HCT116 (cell line): ENCODE data around the gene RGS17. TPM values are rescaled to one million over a fixed set of nuclear protein-coding genes. Genes with fewer than 3 reads are reported as not detected.

Experiments
- ATAC-seq: fragments of 200-7000 bp; cut with Tn5 transposase; 2 replicates; pipeline ENCODE4 v1.9.1; 2020; ENCODE audit warnings: mild to moderate bottlenecking, moderate library complexity
- BruUV-seq: library from RNA; stranded (reverse); fragments of 400-500 nt; replicated peaks from 2 replicates; lab custom pipeline; 2021; lab: Mats Ljungman, UMichigan
- CTCF ChIA-PET: fragments of 300-600 bp; sonication (Branson Sonifier 250); formaldehyde crosslinking; loops from one replicate; lab custom pipeline; 2021; ENCODE audit warnings: antibody characterized with exemption; lab: Charles Lee
- POLR2A ChIA-PET: fragments of 300-600, 350-600 bp; sonication (Branson Sonifier 250); formaldehyde crosslinking; loops from one replicate; lab custom pipeline; 2021; ENCODE audit warnings: antibody characterized with exemption; lab: Charles Lee
- RAD21 ChIA-PET, 2 experiments: fragments of 300-600 bp; sonication (Branson Sonifier 250); formaldehyde crosslinking; loops; one replicate each; lab custom pipeline; 2023; ENCODE audit warnings: low total read pairs in 2 of 2; ENCODE audit not compliant: uncharacterized antibody in 2 of 2, unreplicated experiment in 2 of 2, low non-redundant PET in 1 of 2; lab: Charles Lee
- DNase-seq: peaks from one replicate; pipeline ENCODE4 v3.0.0-alpha.2; 2010; ENCODE audit warnings: low read depth, low spot score
- H2AFZ ChIP-seq: fragments of 200-600 bp; shearing (Covaris generic), sonication (generic); 2 replicates; pipeline ENCODE4 v1.6.1; 2017; ENCODE audit warnings: low read depth, mixed run types, mixed read lengths, antibody characterized with exemption, low read length; ENCODE audit not compliant: poor library complexity, severe bottlenecking
- H3K27ac ChIP-seq: 2 replicates; pipeline ENCODE4 v1.5.1; 2012; ENCODE audit warnings: low read depth, low read length
- H3K27me3 ChIP-seq: fragments of 200-600 bp; sonication (generic); 2 replicates; pipeline ENCODE4 v1.6.1; 2016; ENCODE audit warnings: mixed run types, low read length, mixed read lengths; ENCODE audit not compliant: insufficient read depth
- H3K36me3 ChIP-seq, 2 experiments: fragments of 200-500 bp in 1 of 2; fragments of 200-600 bp in 1 of 2; sonication (Bioruptor generic) in 1 of 2; sonication (generic) in 1 of 2; 2 replicates each; pipeline versions ENCODE4 v1.5.1 to v1.6.1; 2014 to 2016; ENCODE audit warnings: low read length in 2 of 2, inconsistent platforms in 1 of 2, mixed read lengths in 1 of 2, mixed run types in 1 of 2; ENCODE audit not compliant: insufficient read depth in 2 of 2, control insufficient read depth in 1 of 2
- H3K4me1 ChIP-seq, 2 experiments: fragments of 200-600 bp in 1 of 2; sonication (generic) in 1 of 2; 2 replicates each; pipeline versions ENCODE4 v1.5.1 to v1.6.1; 2012 to 2017; ENCODE audit warnings: low read length in 2 of 2, inconsistent platforms in 1 of 2, mild to moderate bottlenecking in 1 of 2, mixed read lengths in 1 of 2, mixed run types in 1 of 2, moderate library complexity in 1 of 2; ENCODE audit not compliant: insufficient read depth in 2 of 2, control insufficient read depth in 1 of 2
- H3K4me2 ChIP-seq: fragments of 200-600 bp; sonication (generic); 2 replicates; pipeline ENCODE4 v1.6.1; 2017; ENCODE audit warnings: mixed run types, low read length, mixed read lengths
- H3K4me3 ChIP-seq, 2 experiments: fragments of 200-600 bp in 1 of 2; sonication (generic) in 1 of 2; replicated peaks in 1 of 2; 2 replicates each; pipeline ENCODE4 v1.5.1; 2011 to 2016; ENCODE audit warnings: low read length in 2 of 2, control low read depth in 1 of 2, low read depth in 1 of 2, mild to moderate bottlenecking in 1 of 2, mixed read lengths in 1 of 2, mixed run types in 1 of 2
- H3K79me2 ChIP-seq: fragments of 200-600 bp; sonication (generic); 2 replicates; pipeline ENCODE4 v1.6.1; 2017; ENCODE audit warnings: mild to moderate bottlenecking, mixed run types, low read length, moderate library complexity, mixed read lengths; ENCODE audit not compliant: insufficient read depth
- H3K9ac ChIP-seq: fragments of 200-600 bp; sonication (generic); 2 replicates; pipeline ENCODE4 v1.6.1; 2016; ENCODE audit warnings: low read length, mixed read lengths
- H3K9me2 ChIP-seq: fragments of 200-600 bp; sonication (generic), shearing (Covaris generic); 2 replicates; pipeline ENCODE4 v1.6.1; 2017; ENCODE audit warnings: mixed run types, mild to moderate bottlenecking, moderate library complexity; ENCODE audit not compliant: insufficient read depth
- H3K9me3 ChIP-seq, 2 experiments: fragments of 200-500 bp in 1 of 2; fragments of 200-600 bp in 1 of 2; sonication (Bioruptor generic) in 1 of 2; sonication (generic) in 1 of 2; 2 replicates each; pipeline ENCODE4 v1.6.1; 2014 to 2017; ENCODE audit warnings: low read length in 2 of 2, mixed read lengths in 2 of 2, inconsistent platforms in 1 of 2, low read depth in 1 of 2, mild to moderate bottlenecking in 1 of 2, mixed run types in 1 of 2, moderate library complexity in 1 of 2; ENCODE audit not compliant: control insufficient read depth in 1 of 2, insufficient read depth in 1 of 2
- H4K20me1 ChIP-seq: fragments of 200-600 bp; sonication (generic), shearing (Covaris generic); 2 replicates; pipeline ENCODE4 v1.6.1; 2017; ENCODE audit warnings: mixed run types, mild to moderate bottlenecking, moderate library complexity; ENCODE audit not compliant: insufficient read depth
- CBX3 ChIP-seq: IDR thresholded peaks from 2 replicates; pipeline ENCODE4 v1.6.1; 2012; ENCODE audit warnings: low read depth
- EGR1 ChIP-seq: IDR thresholded peaks from 2 replicates; pipeline ENCODE4 v1.6.1; 2012; ENCODE audit warnings: low read depth
- ELF1 ChIP-seq: IDR thresholded peaks from 2 replicates; pipeline ENCODE4 v1.6.1; 2012; ENCODE audit warnings: low read depth, borderline replicate concordance
- EZH2 ChIP-seq: fragments of 200-600 bp; sonication (generic); IDR thresholded peaks from 2 replicates; pipeline ENCODE4 v1.6.1; 2017; ENCODE audit warnings: antibody characterized with exemption, mixed run types
- EZH2phosphoT487 ChIP-seq: fragments of 200-600 bp; IDR thresholded peaks from 2 replicates; pipeline ENCODE4 v1.6.1; 2018; ENCODE audit warnings: antibody characterized with exemption, borderline replicate concordance
- FOSL1 ChIP-seq: IDR thresholded peaks from 2 replicates; pipeline ENCODE4 v1.6.1; 2012; ENCODE audit warnings: low read depth
- POLR2A ChIP-seq: IDR thresholded peaks from 2 replicates; pipeline ENCODE4 v1.7.0; 2011; ENCODE audit warnings: borderline replicate concordance; ENCODE audit not compliant: insufficient read depth, insufficient read length; ENCODE audit errors: extremely low read depth
- POLR2AphosphoS5 ChIP-seq: IDR thresholded peaks from 2 replicates; pipeline ENCODE4 v1.6.1; 2011; ENCODE audit warnings: mild to moderate bottlenecking, low read depth, low read length, moderate library complexity
- RAD21 ChIP-seq: IDR thresholded peaks from 2 replicates; pipeline ENCODE4 v1.6.1; 2012; ENCODE audit warnings: low read depth, mild to moderate bottlenecking
- SIN3A ChIP-seq: IDR thresholded peaks from 2 replicates; pipeline ENCODE4 v1.6.1; 2012; ENCODE audit warnings: low read depth
- SP1 ChIP-seq: IDR thresholded peaks from 2 replicates; pipeline ENCODE4 v1.6.1; 2012; ENCODE audit warnings: low read depth
- SRF ChIP-seq: IDR thresholded peaks from 2 replicates; pipeline ENCODE4 v1.6.1; 2012; ENCODE audit warnings: low read depth
- TCF7L2 ChIP-seq: IDR thresholded peaks from 2 replicates; pipeline ENCODE4 v1.7.0; 2011; ENCODE audit warnings: borderline replicate concordance, inconsistent platforms; ENCODE audit not compliant: insufficient read depth, insufficient read length; ENCODE audit errors: extremely low read depth
- YY1 ChIP-seq: IDR thresholded peaks from 2 replicates; pipeline ENCODE4 v1.6.1; 2011; ENCODE audit warnings: low read length, low read depth, moderate library complexity, mild to moderate bottlenecking; ENCODE audit not compliant: insufficient replicate concordance; ENCODE audit errors: extremely low read depth
- ZFX ChIP-seq: fragments of 450-650 bp; IDR thresholded peaks from 2 replicates; pipeline ENCODE4 v1.6.1; 2017
- ZNF274 ChIP-seq: fragments of 200-500 bp; sonication (Bioruptor generic); IDR thresholded peaks from 2 replicates; pipeline ENCODE4 v1.6.1; 2014; ENCODE audit warnings: mild to moderate bottlenecking, low read depth, low read length, inconsistent platforms
- intact Hi-C: fragments of 100-400 bp; cut with micrococcal nuclease; formaldehyde crosslinking; loops from 2 replicates; pipeline ENCODE4 v1.10.0; 2022
- total RNA-seq: library from RNA; stranded (reverse); gene quantifications from one replicate; pipeline ENCODE4 v1.2.1, GENCODE V29; 2021; ENCODE audit not compliant: unreplicated experiment
- TF ChIP-seq, protein P1 (sequence below): IDR thresholded peaks from 2 replicates; pipeline ENCODE4 v1.6.1; 2012
- TF ChIP-seq, protein P2 (sequence below), 3 experiments: fragments of 200-600 bp in 1 of 3; sonication (generic) in 1 of 3; IDR thresholded peaks in 2 of 3; conservative IDR thresholded peaks in 1 of 3; 2 replicates each; pipeline ENCODE4 v1.5.1; 2012 to 2017; ENCODE audit warnings: low read depth in 2 of 3, low read length in 2 of 3, antibody characterized with exemption in 1 of 3, borderline replicate concordance in 1 of 3, control low read depth in 1 of 3, mild to moderate bottlenecking in 1 of 3, mixed read lengths in 1 of 3, mixed run types in 1 of 3, moderate library complexity in 1 of 3; ENCODE audit not compliant: insufficient read depth in 1 of 3
- TF ChIP-seq, protein P3 (sequence below): IDR thresholded peaks from 2 replicates; pipeline ENCODE4 v1.6.1; 2012
- TF ChIP-seq, protein P4 (sequence below): IDR thresholded peaks from 2 replicates; pipeline ENCODE4 v1.6.1; 2011; ENCODE audit warnings: mild to moderate bottlenecking, low read length, moderate library complexity; ENCODE audit not compliant: insufficient replicate concordance; ENCODE audit errors: extremely low read depth

Gene RGS17
- total RNA-seq, 1 experiment from 2014 or later = 3.9 TPM

DNA sequence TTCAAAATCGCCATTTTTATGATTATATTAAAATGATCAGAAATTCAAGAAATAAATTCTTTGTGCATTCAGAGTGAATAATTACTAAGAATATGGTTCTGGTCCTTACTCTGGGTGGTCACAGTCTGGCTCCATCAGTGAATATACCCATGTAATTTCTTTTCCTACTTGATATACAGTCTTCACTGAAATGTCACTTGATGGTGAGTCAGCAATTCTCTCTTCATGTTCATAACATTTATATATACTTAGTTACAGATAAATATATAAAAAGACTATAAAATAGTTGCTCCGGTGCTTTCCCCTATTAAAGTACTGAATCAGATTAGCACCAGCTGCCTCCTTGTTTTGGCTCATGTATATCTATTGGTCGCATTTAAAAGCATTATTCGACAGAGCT lies 72.2 kb downstream of the RGS17 start (continued):
- no peak for TF ChIP-seq EZH2phosphoT487

DNA sequence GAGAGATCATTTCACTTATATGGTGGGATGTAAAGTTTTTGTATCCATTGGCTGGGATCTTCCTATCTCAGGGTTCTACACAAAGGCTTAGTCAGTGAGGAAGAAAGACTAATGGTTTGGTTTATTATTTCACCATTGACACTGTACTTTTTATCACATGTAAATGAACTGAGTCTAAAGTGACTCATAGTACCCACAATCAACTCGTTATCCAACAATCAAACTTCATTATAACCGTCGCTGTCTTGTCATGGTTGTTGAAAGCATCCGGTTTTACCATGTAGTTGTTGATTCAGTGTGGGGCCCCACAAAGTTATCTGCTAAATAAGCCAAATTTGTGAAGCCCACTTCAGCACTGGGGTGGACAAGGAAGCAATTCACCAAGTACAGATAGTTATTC lies 72.8 kb downstream of the RGS17 start:
- no peak overlapping the region for H3K4me2 ChIP-seq
- H3K36me3 ChIP-seq = no peaks in the 10 kb centered on the region
- ATAC-seq = no peak
- no peak for DNase-seq
- H3K9me3 ChIP-seq = no peaks in the 10 kb centered on the region
- POLR2A ChIA-PET = no interaction called here
- RAD21 ChIA-PET = no interaction called here
- H3K9me2 ChIP-seq = no peaks in the 10 kb centered on the region
- no peaks in the 10 kb centered on the region for H3K4me1 ChIP-seq
- H4K20me1 ChIP-seq = no peaks in the 10 kb centered on the region
- BruUV-seq = no TSS peak
- H3K27me3 ChIP-seq = no peaks in the 10 kb centered on the region
- no peaks in the 10 kb centered on the region for H3K79me2 ChIP-seq
- intact Hi-C loops = no loop called here
- H2AFZ ChIP-seq = no peak overlapping the region
- no peak overlapping the region for H3K4me3 ChIP-seq
- CTCF ChIA-PET = no interaction called here
- no peak overlapping the region for H3K27ac ChIP-seq
- no peak overlapping the region for H3K9ac ChIP-seq
- no peak for TF ChIP-seq TCF7L2
- TF ChIP-seq, protein P1, sequence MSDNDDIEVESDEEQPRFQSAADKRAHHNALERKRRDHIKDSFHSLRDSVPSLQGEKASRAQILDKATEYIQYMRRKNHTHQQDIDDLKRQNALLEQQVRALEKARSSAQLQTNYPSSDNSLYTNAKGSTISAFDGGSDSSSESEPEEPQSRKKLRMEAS = no peak
- TF ChIP-seq ZNF274 = no peak
- TF ChIP-seq POLR2AphosphoS5 = no peak
- TF ChIP-seq SRF = no peak
- TF ChIP-seq FOSL1 = no peak
- no peak for TF ChIP-seq EGR1
- TF ChIP-seq POLR2A = no peak
- no peak for TF ChIP-seq ZFX
- no peak for TF ChIP-seq EZH2
- no peak for TF ChIP-seq EZH2phosphoT487
- no peak for TF ChIP-seq CBX3
- no peak for TF ChIP-seq ELF1
- no peak for TF ChIP-seq SP1
- TF ChIP-seq RAD21 = no peak
- no peak for TF ChIP-seq YY1
- TF ChIP-seq, protein P2, sequence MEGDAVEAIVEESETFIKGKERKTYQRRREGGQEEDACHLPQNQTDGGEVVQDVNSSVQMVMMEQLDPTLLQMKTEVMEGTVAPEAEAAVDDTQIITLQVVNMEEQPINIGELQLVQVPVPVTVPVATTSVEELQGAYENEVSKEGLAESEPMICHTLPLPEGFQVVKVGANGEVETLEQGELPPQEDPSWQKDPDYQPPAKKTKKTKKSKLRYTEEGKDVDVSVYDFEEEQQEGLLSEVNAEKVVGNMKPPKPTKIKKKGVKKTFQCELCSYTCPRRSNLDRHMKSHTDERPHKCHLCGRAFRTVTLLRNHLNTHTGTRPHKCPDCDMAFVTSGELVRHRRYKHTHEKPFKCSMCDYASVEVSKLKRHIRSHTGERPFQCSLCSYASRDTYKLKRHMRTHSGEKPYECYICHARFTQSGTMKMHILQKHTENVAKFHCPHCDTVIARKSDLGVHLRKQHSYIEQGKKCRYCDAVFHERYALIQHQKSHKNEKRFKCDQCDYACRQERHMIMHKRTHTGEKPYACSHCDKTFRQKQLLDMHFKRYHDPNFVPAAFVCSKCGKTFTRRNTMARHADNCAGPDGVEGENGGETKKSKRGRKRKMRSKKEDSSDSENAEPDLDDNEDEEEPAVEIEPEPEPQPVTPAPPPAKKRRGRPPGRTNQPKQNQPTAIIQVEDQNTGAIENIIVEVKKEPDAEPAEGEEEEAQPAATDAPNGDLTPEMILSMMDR (IDR thresholded peaks at IDR 0.05 in 2 of 3, conservative IDR thresholded peaks at IDR 0.05 in 1 of 3; ENCODE audit: borderline replicate concordance in 1 of 3, insufficient read depth in 1 of 3, low read depth in 2 of 3, low read length in 2 of 3) = no peak
- TF ChIP-seq, protein P3, sequence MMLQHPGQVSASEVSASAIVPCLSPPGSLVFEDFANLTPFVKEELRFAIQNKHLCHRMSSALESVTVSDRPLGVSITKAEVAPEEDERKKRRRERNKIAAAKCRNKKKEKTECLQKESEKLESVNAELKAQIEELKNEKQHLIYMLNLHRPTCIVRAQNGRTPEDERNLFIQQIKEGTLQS = no peak
- TF ChIP-seq, protein P4, sequence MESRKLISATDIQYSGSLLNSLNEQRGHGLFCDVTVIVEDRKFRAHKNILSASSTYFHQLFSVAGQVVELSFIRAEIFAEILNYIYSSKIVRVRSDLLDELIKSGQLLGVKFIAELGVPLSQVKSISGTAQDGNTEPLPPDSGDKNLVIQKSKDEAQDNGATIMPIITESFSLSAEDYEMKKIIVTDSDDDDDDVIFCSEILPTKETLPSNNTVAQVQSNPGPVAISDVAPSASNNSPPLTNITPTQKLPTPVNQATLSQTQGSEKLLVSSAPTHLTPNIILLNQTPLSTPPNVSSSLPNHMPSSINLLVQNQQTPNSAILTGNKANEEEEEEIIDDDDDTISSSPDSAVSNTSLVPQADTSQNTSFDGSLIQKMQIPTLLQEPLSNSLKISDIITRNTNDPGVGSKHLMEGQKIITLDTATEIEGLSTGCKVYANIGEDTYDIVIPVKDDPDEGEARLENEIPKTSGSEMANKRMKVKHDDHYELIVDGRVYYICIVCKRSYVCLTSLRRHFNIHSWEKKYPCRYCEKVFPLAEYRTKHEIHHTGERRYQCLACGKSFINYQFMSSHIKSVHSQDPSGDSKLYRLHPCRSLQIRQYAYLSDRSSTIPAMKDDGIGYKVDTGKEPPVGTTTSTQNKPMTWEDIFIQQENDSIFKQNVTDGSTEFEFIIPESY = no peak
- no peak for TF ChIP-seq SIN3A
